ENCODE results near the gene PRKN.

Gene PRKN

DNA sequence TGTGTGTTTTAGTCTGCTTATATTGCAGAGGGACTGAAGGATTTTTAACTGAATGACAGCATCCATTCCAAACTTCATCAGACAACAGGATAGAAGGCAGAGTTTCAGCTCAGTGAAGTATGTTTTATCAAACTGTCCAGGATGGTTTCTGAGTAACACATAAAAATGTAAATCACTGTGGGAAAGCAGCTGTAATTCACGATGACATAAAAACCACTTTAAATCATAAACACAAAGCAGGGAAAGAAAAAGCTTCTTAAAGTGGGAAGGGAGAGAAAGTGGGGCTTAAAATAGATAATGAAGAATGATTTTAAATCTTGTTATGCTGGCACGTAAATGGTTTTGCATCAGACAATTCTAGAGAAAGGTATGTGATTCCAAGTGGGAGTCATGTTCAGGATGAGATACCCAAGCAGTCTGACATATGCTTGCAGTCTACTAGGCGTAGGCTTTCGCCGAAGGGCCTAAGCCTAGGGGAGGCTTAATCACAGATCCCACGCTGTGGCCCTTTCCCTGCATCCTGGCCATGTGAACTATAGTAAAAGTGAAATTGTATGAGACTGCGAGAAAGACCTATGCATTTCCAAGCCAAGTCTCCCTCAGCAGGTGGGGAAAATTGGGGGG, 610.6 kb downstream of the PRKN start:
- H3K4me3 Mint-ChIP-seq: no peak overlapping the region
- H3K9me3 Mint-ChIP-seq: peaks cover 13% of the 10 kb centered on the region
- H3K27me3 Mint-ChIP-seq (ENCODE audit: low read depth, poor library complexity): peaks cover 4% of the 10 kb centered on the region
- TF ChIP-seq CTCF (IDR thresholded peaks at IDR 0.05): no peak
- peaks cover 10% of the 10 kb centered on the region for H3K4me1 Mint-ChIP-seq
- DNase-seq: no peak
- H3K27ac Mint-ChIP-seq: no peak overlapping the region
- no peaks in the 10 kb centered on the region for H3K36me3 Mint-ChIP-seq (ENCODE audit: low read depth)

DNA sequence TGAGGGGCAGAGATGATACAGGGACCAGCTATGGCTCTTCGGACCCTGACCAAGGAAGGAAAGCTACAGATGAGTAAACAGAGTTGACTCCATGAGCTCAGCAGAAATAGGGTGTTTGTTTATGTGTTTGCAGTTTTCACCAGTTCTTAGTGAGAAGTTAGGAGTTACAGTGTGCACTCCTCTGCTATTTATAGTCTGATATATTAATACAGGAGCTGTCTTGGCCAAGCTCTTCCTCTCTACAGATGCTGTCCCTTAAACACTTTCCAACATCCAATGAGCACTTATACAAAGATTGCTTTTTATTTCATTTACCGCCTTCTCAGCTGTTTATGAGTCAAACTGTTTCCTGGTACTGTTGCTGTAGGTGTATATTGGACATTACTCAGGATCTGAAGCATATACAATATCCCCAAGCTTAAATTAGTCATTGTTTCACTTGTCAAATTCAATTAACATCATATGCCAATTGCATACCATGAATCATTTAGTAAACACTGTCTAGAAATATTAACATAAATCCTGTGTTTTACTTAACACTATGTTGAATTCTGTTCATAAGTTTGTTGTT, 618.0 kb downstream of the PRKN start:
- Mint-ChIP-seq H3K9me3 (peaks cover 13% of the 10 kb centered on the region), H3K4me3 (no peak overlapping the region), H3K27ac (no peak overlapping the region), H3K36me3 (ENCODE audit: low read depth) (no peaks in the 10 kb centered on the region), H3K4me1 (no peaks in the 10 kb centered on the region), H3K27me3 (ENCODE audit: low read depth, poor library complexity) (peaks cover 9% of the 10 kb centered on the region)
- DNase-seq: no peak
- no peak for TF ChIP-seq CTCF (IDR thresholded peaks at IDR 0.05)

- peaks cover 4% of the 10 kb centered on the region for H3K9me3 Mint-ChIP-seq
- no peak for DNase-seq
- no peak overlapping the region for H3K27ac Mint-ChIP-seq
- no peak for TF ChIP-seq CTCF (IDR thresholded peaks at IDR 0.05)
- H3K36me3 Mint-ChIP-seq (ENCODE audit: low read depth): no peaks in the 10 kb centered on the region
- no peak overlapping the region for H3K4me3 Mint-ChIP-seq
- peaks cover 10% of the 10 kb centered on the region for H3K27me3 Mint-ChIP-seq (ENCODE audit: low read depth, poor library complexity)
- no peaks in the 10 kb centered on the region for H3K4me1 Mint-ChIP-seq
Measured at GRCh38 chr6:162108041-162108440, 619.5 kb downstream of the PRKN start.

DNA sequence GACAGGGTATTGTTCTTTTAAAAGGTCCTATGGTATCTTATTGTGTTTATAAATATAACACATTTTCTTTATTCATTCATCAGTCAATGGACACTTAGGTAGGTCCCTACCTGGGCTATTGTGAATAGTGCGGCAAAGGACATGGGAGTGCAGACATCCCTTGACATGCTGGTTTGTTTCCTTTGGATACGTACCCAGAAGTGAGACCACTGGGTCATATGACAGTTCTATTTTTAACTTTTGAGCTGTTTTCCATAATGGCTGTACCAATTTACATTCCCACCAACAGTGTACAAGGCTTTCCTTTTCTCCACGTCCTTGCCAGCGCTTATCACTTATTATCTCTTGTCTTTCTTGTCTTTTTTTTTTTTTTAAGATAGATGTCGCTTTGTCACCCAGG, 627.5 kb downstream of the PRKN start:
- no peaks in the 10 kb centered on the region for H3K36me3 Mint-ChIP-seq (ENCODE audit: low read depth)

DNA sequence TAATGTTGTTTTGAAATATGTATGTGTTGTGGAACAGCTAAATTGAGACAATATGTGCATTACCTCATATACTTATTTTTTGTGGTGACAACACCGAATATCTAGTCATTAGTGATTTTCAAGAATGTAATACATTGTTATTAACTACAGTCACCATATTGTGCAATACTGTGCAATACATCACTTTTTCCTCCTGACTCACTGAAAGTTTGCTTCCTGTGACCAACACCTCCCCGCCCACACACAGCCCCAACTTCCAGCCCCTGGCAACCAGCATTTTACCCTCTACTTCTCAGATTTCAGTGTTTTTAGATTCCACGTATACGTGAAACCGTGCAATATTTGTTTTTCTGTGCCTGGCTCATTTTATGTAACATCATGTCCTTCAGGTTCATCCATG, 627.9 kb downstream of the PRKN start:
- Mint-ChIP-seq H3K36me3 (ENCODE audit: low read depth) (no peaks in the 10 kb centered on the region), H3K27ac (no peak overlapping the region), H3K4me1 (no peaks in the 10 kb centered on the region), H3K4me3 (no peak overlapping the region), H3K27me3 (ENCODE audit: low read depth, poor library complexity) (peaks cover 7% of the 10 kb centered on the region), H3K9me3 (peaks cover 4% of the 10 kb centered on the region)
- DNase-seq: no peak
- no peak for TF ChIP-seq CTCF (IDR thresholded peaks at IDR 0.05)

More for the DNA sequence above, 627.5 kb downstream of the PRKN start:
- no peak overlapping the region for H3K4me3 Mint-ChIP-seq
- H3K9me3 Mint-ChIP-seq: peaks cover 4% of the 10 kb centered on the region
- no peak for TF ChIP-seq CTCF (IDR thresholded peaks at IDR 0.05)
- no peak for DNase-seq
- no peaks in the 10 kb centered on the region for H3K4me1 Mint-ChIP-seq
- H3K27me3 Mint-ChIP-seq (ENCODE audit: low read depth, poor library complexity): peaks cover 7% of the 10 kb centered on the region
- H3K27ac Mint-ChIP-seq: no peak overlapping the region

Data from nephron progenitor cell (in vitro differentiated cells).